Right atrium auricular region (tissue), 2 donors: ENCODE data around the gene GSE1. TPM values are rescaled to one million over a fixed set of nuclear protein-coding genes. Genes with fewer than 3 reads are reported as not detected.

Experiments used
- DNase-seq: peaks from one replicate; pipeline ENCODE4 v3.0.0-alpha.2; 2019; ENCODE audit warnings: low spot score
- H3K27ac ChIP-seq, 2 donors: fragments of 200-600 bp; sonication (generic); 1 replicate in 1 of 2; 2 replicates in 1 of 2; pipeline ENCODE4 v1.5.1; 2016 to 2019
- H3K27me3 ChIP-seq, 2 donors: fragments of 200-600 bp; sonication (generic); one replicate each; pipeline versions ENCODE4 v1.5.1 to v1.6.0; 2017 to 2019
- H3K36me3 ChIP-seq: fragments of 200-600 bp; sonication (generic); one replicate; pipeline ENCODE4 v1.5.1; 2016
- H3K4me1 ChIP-seq, 2 donors: fragments of 200-600 bp; sonication (generic); one replicate each; pipeline versions ENCODE4 v1.5.1 to v1.6.0; 2017 to 2019
- H3K4me3 ChIP-seq, 2 donors: fragments of 200-600 bp; sonication (generic); 1 replicate in 1 of 2; 2 replicates in 1 of 2; pipeline ENCODE4 v1.5.1; 2017 to 2019; ENCODE audit warnings: mild to moderate bottlenecking in 1 of 2, moderate library complexity in 1 of 2
- H3K9me3 ChIP-seq, 2 donors: fragments of 200-600 bp; sonication (generic); one replicate each; pipeline ENCODE4 v1.5.1; 2019
- CTCF ChIP-seq, 2 donors: fragments of 200-600 bp; sonication (generic); IDR thresholded peaks; one replicate each; pipeline ENCODE4 v1.5.1; 2019; ENCODE audit warnings: antibody characterized with exemption in 2 of 2
- total RNA-seq, 2 donors: library from RNA; depleted of rRNA; stranded (reverse); fragments of >200 nt; gene quantifications; one replicate each; pipeline ENCODE4 v1.1.0, GENCODE V29; 2016

The GSE1 gene
- total RNA-seq, 2 donors from 2014 or later, result 37.1 to 55.7 TPM

- Histone ChIP-seq H3K27me3 (no peaks in the 10 kb centered on the region), H3K27ac (no peak overlapping the region), H3K4me1 (peaks cover 0 to 17% of the 10 kb centered on the region in 2 donors), H3K36me3 (no peaks in the 10 kb centered on the region), H3K4me3 (peak overlapping the region; percentile 48 to 62), H3K9me3 (no peaks in the 10 kb centered on the region)
- TF ChIP-seq CTCF (IDR thresholded peaks at IDR 0.05), result no peak
- no peak for DNase-seq
Measured at GRCh38 chr16:85687651-85688471, 74.7 kb downstream of the GSE1 start.

- H3K4me3 ChIP-seq, result peak within 1 kb of the TSS; percentile 48 to 62
- TF ChIP-seq CTCF (IDR thresholded peaks at IDR 0.05), result no peak
- no peak within 1 kb of the TSS for H3K27ac ChIP-seq
- no peaks in the 10 kb centered on the region for H3K9me3 ChIP-seq
- peak; percentile 79 for DNase-seq
- H3K4me1 ChIP-seq, result peaks cover 0 to 17% of the 10 kb centered on the region in 2 donors
- no peaks in the 10 kb centered on the region for H3K36me3 ChIP-seq
- H3K27me3 ChIP-seq, result no peaks in the 10 kb centered on the region
Measured at GRCh38 chr16:85688586-85689284, 75.6 kb downstream of the GSE1 start, which contains the start of gene GINS2. Gene GINS2 (minus strand): TSS chr16:85688954. CDS start chr16:85688898, 56 bp downstream.

- no peaks in the 10 kb centered on the region for H3K36me3 ChIP-seq
- no peak for DNase-seq
- peak overlapping the region; percentile 29 to 62 for H3K4me3 ChIP-seq
- no peaks in the 10 kb centered on the region for H3K27me3 ChIP-seq
- peaks cover 0 to 17% of the 10 kb centered on the region in 2 donors for H3K4me1 ChIP-seq
- TF ChIP-seq CTCF (IDR thresholded peaks at IDR 0.05), result no peak
- no peaks in the 10 kb centered on the region for H3K9me3 ChIP-seq
- H3K27ac ChIP-seq, result no peak overlapping the region
Measured at GRCh38 chr16:85689285-85689949, 76.3 kb downstream of the GSE1 start.

- H3K9me3 ChIP-seq, result no peaks in the 10 kb centered on the region
- TF ChIP-seq CTCF (IDR thresholded peaks at IDR 0.05), result no peak
- peaks cover 0 to 17% of the 10 kb centered on the region in 2 donors for H3K4me1 ChIP-seq
- H3K27ac ChIP-seq, result no peak overlapping the region
- DNase-seq, result no peak
- H3K27me3 ChIP-seq, result no peaks in the 10 kb centered on the region
- no peaks in the 10 kb centered on the region for H3K36me3 ChIP-seq
- H3K4me3 ChIP-seq, result no peak overlapping the region
Measured at GRCh38 chr16:85689950-85690320, 76.8 kb downstream of the GSE1 start.

- H3K27ac ChIP-seq, result no peak overlapping the region
Measured at GRCh38 chr16:85690469-85691064, 77.4 kb downstream of the GSE1 start.

More at GRCh38 chr16:85690469-85691064, 77.4 kb downstream of the GSE1 start:
- Histone ChIP-seq H3K36me3 (no peaks in the 10 kb centered on the region), H3K9me3 (no peaks in the 10 kb centered on the region), H3K4me1 (peaks cover 0 to 17% of the 10 kb centered on the region in 2 donors), H3K4me3 (no peak overlapping the region), H3K27me3 (no peaks in the 10 kb centered on the region)
- no peak for DNase-seq
- TF ChIP-seq CTCF (IDR thresholded peaks at IDR 0.05), result no peak
